ENCODE measurements around the gene ADCK1.

The ADCK1 gene

DNA sequence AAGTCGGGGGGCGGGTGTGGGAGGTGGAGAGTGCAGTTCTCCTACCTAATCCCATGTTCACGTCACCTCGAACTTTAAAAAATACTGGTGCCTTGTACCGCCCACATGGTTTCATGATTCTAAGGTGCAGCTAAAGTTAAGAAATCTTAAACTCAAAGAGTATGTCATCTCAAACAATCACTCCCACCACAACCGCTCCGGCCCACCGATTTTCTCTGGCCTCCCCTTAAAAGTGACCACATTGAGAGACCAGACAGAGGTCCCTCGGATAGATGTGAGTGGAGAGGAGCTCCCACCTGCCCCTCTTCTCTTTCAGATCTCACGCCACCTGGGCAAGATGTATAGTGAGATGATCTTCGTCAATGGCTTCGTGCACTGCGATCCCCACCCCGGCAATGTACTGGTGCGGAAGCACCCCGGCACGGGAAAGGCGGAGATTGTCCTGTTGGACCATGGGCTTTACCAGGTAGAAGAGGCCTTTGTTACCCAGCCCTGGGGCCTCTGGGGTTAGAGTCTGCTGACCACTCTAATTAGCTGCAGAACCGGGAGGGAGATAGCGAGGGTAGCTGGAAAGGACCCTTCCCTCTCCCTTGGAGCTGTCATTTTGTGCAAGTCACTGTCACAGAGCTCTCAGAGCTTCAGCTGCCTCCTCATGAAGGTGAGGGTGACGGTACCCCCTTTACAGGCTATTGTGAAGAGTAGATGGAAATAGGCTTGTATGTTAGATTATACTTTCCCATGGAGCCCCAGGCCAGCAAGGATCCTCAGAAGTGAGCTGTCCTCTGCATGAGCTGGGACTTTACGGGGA lies 124.4 kb downstream of the ADCK1 start:
- TF ChIP-seq CTCF (IDR thresholded peaks at IDR 0.05; ENCODE audit: low read depth, low read length): no peak
- DNase-seq (ENCODE audit: extremely low read depth, low read depth): no peak

GRCh38 chr14:77926942-77927341 lies 127.0 kb downstream of the ADCK1 start:
- TF ChIP-seq CTCF (IDR thresholded peaks at IDR 0.05; ENCODE audit: low read depth, low read length): no peak
- no peak for DNase-seq (ENCODE audit: extremely low read depth, low read depth)

GRCh38 chr14:77931441-77931840 lies 131.5 kb downstream of the ADCK1 start:
- DNase-seq (ENCODE audit: extremely low read depth, low read depth): no peak
- TF ChIP-seq CTCF (IDR thresholded peaks at IDR 0.05; ENCODE audit: low read depth, low read length): no peak

GRCh38 chr14:77936138-77936639 lies 136.3 kb downstream of the ADCK1 start:
- TF ChIP-seq CTCF (IDR thresholded peaks at IDR 0.05; ENCODE audit: low read depth, low read length): no peak
- DNase-seq (ENCODE audit: extremely low read depth, low read depth): no peak

DNA sequence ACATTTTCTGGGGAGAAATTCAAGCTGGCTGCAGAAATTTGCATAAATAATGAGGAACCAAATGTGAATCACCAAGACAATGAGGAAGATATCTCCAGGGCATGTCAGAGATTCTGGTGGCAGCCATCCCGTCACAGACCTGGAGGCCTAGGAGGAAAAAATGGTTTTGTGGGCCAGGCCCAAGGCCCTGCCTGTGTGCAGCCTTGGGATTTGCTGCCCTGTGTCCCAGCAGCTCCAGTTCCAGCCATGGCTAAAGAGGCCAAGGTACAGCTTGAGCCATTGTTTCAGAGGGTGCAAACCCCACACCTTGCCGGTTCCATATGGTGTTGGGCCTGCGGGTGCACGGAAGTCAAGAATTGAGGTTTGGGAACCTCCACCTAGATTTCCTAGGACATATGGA lies 147.5 kb downstream of the ADCK1 start:
- TF ChIP-seq CTCF (IDR thresholded peaks at IDR 0.05; ENCODE audit: low read depth, low read length): no peak
- no peak for DNase-seq (ENCODE audit: extremely low read depth, low read depth)

DNA sequence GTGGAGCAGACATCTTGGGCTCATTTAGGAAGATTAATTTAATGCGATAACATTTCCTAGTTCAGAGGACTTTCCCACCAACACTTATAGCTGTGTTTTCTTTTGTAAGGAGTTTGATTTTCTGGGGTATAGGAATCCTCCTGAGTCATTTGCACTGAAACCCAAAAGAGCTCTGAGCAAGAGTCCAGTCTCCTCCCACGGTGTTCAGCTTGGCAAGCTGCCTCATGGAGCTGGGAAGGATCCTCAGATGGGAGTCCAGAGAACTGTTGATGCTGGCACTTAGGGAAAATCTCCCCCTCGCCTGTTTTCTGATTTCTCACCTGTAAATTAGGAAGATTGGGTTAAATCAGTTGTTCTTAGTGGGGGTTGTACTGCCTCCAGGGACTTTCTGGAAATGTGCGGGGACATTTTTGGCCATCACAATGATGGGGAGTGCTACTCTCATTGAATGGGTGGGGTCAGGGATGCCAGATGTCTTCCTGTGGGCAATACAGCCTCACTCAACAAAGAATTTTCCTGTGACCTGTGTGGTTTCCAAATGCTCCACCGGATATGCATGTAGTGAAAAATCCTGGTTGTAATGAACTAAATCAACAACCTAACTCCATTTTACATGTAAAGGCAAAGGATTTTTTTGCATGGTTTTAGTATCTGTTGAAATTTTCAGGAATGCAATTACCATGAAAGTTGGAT lies 150.6 kb downstream of the ADCK1 start:
- no peak for TF ChIP-seq CTCF (IDR thresholded peaks at IDR 0.05; ENCODE audit: low read depth, low read length)
- no peak for DNase-seq (ENCODE audit: extremely low read depth, low read depth)

Data from AG09319 (cell line).